GM23338 (cell line): ENCODE results near the gene KRTAP19-2. TPM values are rescaled to one million over a fixed set of nuclear protein-coding genes. Genes with fewer than 3 reads are reported as not detected.

ENCODE experiments used
- ATAC-seq: fragments of 200-7000 bp; cut with Tn5 transposase; 3 replicates; pipeline ENCODE4 v1.9.1; 2020
- DNase-seq: peaks from one replicate; pipeline ENCODE4 v3.0.0-alpha.2; 2015; ENCODE audit warnings: low spot score
- H2AFZ ChIP-seq: fragments of 200-600 bp; sonication (generic); 2 replicates; pipeline ENCODE4 v1.8.0; 2016; ENCODE audit warnings: antibody characterized with exemption, mild to moderate bottlenecking, moderate library complexity
- H3F3A ChIP-seq: fragments of 200-600 bp; sonication (generic); replicated peaks from 2 replicates; pipeline ENCODE4 v1.8.0; 2017; ENCODE audit warnings: antibody characterized with exemption, mixed run types, low read depth
- H3K27ac ChIP-seq: fragments of 200-600 bp; sonication (generic); 2 replicates; pipeline ENCODE4 v1.6.1; 2016; ENCODE audit warnings: low read depth
- H3K27me3 ChIP-seq: fragments of 200-600 bp; sonication (generic); 2 replicates; pipeline ENCODE4 v1.8.0; 2016; ENCODE audit warnings: mild to moderate bottlenecking, mixed run types, moderate library complexity; ENCODE audit not compliant: insufficient read depth
- H3K36me3 ChIP-seq: fragments of 200-600 bp; sonication (generic); 2 replicates; pipeline ENCODE4 v1.8.0; 2016; ENCODE audit warnings: mild to moderate bottlenecking; ENCODE audit not compliant: insufficient read depth
- H3K4me1 ChIP-seq: fragments of 200-600 bp; sonication (generic); 2 replicates; pipeline ENCODE4 v1.8.0; 2016; ENCODE audit warnings: mild to moderate bottlenecking, moderate library complexity; ENCODE audit not compliant: insufficient read depth
- H3K4me2 ChIP-seq: fragments of 200-600 bp; sonication (generic); 2 replicates; pipeline ENCODE4 v1.7.1; 2017; ENCODE audit warnings: mixed run types
- H3K4me3 ChIP-seq: fragments of 200-600 bp; sonication (generic); 2 replicates; pipeline ENCODE4 v1.6.1; 2016; ENCODE audit warnings: mixed run types
- H3K79me2 ChIP-seq: fragments of 200-600 bp; sonication (generic); replicated peaks from 2 replicates; pipeline ENCODE4 v1.8.0; 2017; ENCODE audit warnings: mild to moderate bottlenecking; ENCODE audit not compliant: insufficient read depth
- H3K9me2 ChIP-seq: fragments of 200-600 bp; sonication (generic); 2 replicates; pipeline ENCODE4 v1.8.0; 2017; ENCODE audit not compliant: insufficient read depth
- H4K20me1 ChIP-seq: fragments of 200-600 bp; sonication (generic); replicated peaks from 2 replicates; pipeline ENCODE4 v1.8.0; 2017; ENCODE audit warnings: mild to moderate bottlenecking; ENCODE audit not compliant: insufficient read depth
- H3K27ac Mint-ChIP-seq: 2 replicates; pipeline ENCODE4 v1.8.0; 2020; ENCODE audit warnings: inconsistent platforms, mild to moderate bottlenecking, moderate library complexity, mixed read lengths
- H3K27me3 Mint-ChIP-seq: 3 replicates; pipeline ENCODE4 v1.8.0; 2022; ENCODE audit warnings: low read depth, mild to moderate bottlenecking, moderate library complexity, mixed read lengths, inconsistent platforms; ENCODE audit not compliant: insufficient read depth, poor library complexity
- H3K36me3 Mint-ChIP-seq: 3 replicates; pipeline ENCODE4 v1.8.0; 2021; ENCODE audit warnings: low read depth, mild to moderate bottlenecking, inconsistent platforms, moderate library complexity, mixed read lengths
- H3K4me1 Mint-ChIP-seq: 3 replicates; pipeline ENCODE4 v1.8.0; 2020; ENCODE audit warnings: mild to moderate bottlenecking, inconsistent platforms, mixed read lengths
- H3K4me3 Mint-ChIP-seq: 3 replicates; pipeline ENCODE4 v1.8.0; 2021; ENCODE audit warnings: moderate library complexity, mild to moderate bottlenecking, inconsistent platforms, mixed read lengths
- H3K9me3 Mint-ChIP-seq: 3 replicates; pipeline ENCODE4 v1.8.0; 2020; ENCODE audit warnings: moderate library complexity, mild to moderate bottlenecking, inconsistent platforms, mixed read lengths
- EZH2 ChIP-seq: fragments of 200-600 bp; sonication (generic); IDR thresholded peaks from one replicate; pipeline ENCODE4 v1.8.0; 2017; ENCODE audit warnings: antibody characterized with exemption, mild to moderate bottlenecking, low read depth; ENCODE audit not compliant: unreplicated experiment
- EZH2phosphoT487 ChIP-seq: fragments of 200-600 bp; sonication (generic); IDR thresholded peaks from one replicate; pipeline ENCODE4 v1.8.1; 2018; ENCODE audit warnings: antibody characterized with exemption; ENCODE audit not compliant: unreplicated experiment
- JUNB ChIP-seq: IDR thresholded peaks from one replicate; pipeline ENCODE4 v1.6.1; 2016; ENCODE audit warnings: antibody characterized with exemption; ENCODE audit not compliant: unreplicated experiment
- NANOG ChIP-seq: IDR thresholded peaks from 2 replicates; pipeline ENCODE4 v1.6.1; 2016; ENCODE audit warnings: antibody characterized with exemption, borderline replicate concordance
- POLR2AphosphoS5 ChIP-seq: IDR thresholded peaks from 2 replicates; pipeline ENCODE4 v1.6.1; 2016; ENCODE audit warnings: antibody characterized with exemption, low read depth
- STAT1 ChIP-seq: IDR thresholded peaks from one replicate; pipeline ENCODE4 v1.6.1; 2016; ENCODE audit warnings: antibody characterized with exemption; ENCODE audit not compliant: unreplicated experiment
- ZNF114 ChIP-seq: fragments of 250-450 bp; sonication (Bioruptor Pico); IDR thresholded peaks from 2 replicates; pipeline ENCODE4 v1.5.0; 2020; ENCODE audit warnings: mild to moderate bottlenecking, moderate library complexity
- ZNF331 ChIP-seq: fragments of 250-450 bp; sonication (Bioruptor Pico); IDR thresholded peaks from 2 replicates; pipeline ENCODE4 v1.5.0; 2020; ENCODE audit warnings: low read depth, mild to moderate bottlenecking, moderate library complexity
- polyA plus RNA-seq: library from polyadenylated mRNA; unstranded; fragments of >200 nt; fragmentation: Nextera tagmentation; extraction: Ambion mirVana; gene quantifications from 2 replicates; pipeline ENCODE4 v1.2.1, GENCODE V29; 2016
- total RNA-seq: library from RNA; depleted of rRNA; stranded (reverse); fragments of >200 nt; shearing (Covaris generic); gene quantifications from 2 replicates; pipeline ENCODE4 v1.2.3, GENCODE V29; 2014
- TF ChIP-seq, protein P1 (sequence below), 2 experiments: fragments of 200-600 bp in 1 of 2; sonication (generic) in 1 of 2; conservative IDR thresholded peaks; 2 replicates each; pipeline versions ENCODE4 v1.5.1 to v1.6.1; 2016 to 2017; ENCODE audit warnings: antibody characterized with exemption in 2 of 2, low read depth in 2 of 2, mild to moderate bottlenecking in 2 of 2, moderate library complexity in 1 of 2
- TF ChIP-seq, protein P2 (sequence below): IDR thresholded peaks from one replicate; pipeline ENCODE4 v1.6.1; 2018; ENCODE audit warnings: antibody characterized with exemption; ENCODE audit not compliant: unreplicated experiment
- TF ChIP-seq, protein P3 (sequence below): IDR thresholded peaks from 2 replicates; pipeline ENCODE4 v1.6.1; 2016; ENCODE audit warnings: antibody characterized with exemption

KRTAP19-2 gene
- total and polyA plus RNA-seq, 2 experiments from 2014 or later = not detected

DNA sequence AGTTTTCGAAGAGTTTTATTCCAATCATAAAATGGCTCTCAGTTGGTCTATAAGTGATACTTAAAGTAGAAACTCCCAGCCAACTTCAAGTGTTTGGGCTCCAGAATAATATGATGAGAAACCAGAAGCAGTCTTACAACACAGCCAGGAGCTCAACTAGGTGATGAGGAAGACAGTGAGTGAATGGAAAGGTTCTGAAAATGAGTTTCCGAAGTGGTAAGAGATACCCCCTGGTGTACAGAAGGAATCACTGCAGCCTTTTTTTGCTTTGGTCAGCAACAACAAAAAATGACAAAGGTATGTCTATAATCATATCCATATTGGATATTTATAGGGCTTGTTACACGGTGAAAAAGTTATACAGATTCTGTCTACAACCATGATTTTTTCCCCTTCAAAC is 23.5 kb downstream of the KRTAP19-2 start:
- Histone ChIP-seq H3K79me2 (no peaks in the 10 kb centered on the region), H3K36me3 (no peaks in the 10 kb centered on the region), H3K4me3 (no peak overlapping the region), H3K27ac (no peak overlapping the region), H3K9me2 (no peaks in the 10 kb centered on the region), H2AFZ (no peak overlapping the region), H3K4me2 (no peak overlapping the region), H3F3A (no peaks in the 10 kb centered on the region), H4K20me1 (no peaks in the 10 kb centered on the region), H3K4me1 (no peaks in the 10 kb centered on the region; the same call in 1 of the 2 replicates), H3K27me3 (no peaks in the 10 kb centered on the region)
- TF ChIP-seq EZH2phosphoT487 = no peak
- TF ChIP-seq, protein P1, sequence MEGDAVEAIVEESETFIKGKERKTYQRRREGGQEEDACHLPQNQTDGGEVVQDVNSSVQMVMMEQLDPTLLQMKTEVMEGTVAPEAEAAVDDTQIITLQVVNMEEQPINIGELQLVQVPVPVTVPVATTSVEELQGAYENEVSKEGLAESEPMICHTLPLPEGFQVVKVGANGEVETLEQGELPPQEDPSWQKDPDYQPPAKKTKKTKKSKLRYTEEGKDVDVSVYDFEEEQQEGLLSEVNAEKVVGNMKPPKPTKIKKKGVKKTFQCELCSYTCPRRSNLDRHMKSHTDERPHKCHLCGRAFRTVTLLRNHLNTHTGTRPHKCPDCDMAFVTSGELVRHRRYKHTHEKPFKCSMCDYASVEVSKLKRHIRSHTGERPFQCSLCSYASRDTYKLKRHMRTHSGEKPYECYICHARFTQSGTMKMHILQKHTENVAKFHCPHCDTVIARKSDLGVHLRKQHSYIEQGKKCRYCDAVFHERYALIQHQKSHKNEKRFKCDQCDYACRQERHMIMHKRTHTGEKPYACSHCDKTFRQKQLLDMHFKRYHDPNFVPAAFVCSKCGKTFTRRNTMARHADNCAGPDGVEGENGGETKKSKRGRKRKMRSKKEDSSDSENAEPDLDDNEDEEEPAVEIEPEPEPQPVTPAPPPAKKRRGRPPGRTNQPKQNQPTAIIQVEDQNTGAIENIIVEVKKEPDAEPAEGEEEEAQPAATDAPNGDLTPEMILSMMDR (conservative IDR thresholded peaks at IDR 0.05; ENCODE audit: low read depth in 2 of 2) = peak; percentile 61 to 62
- TF ChIP-seq POLR2AphosphoS5 = no peak
- TF ChIP-seq JUNB = no peak
- no peak overlapping the region for H3K27ac Mint-ChIP-seq
- no peaks in the 10 kb centered on the region for H3K9me3 Mint-ChIP-seq
- no peak overlapping the region for H3K4me3 Mint-ChIP-seq
- no peaks in the 10 kb centered on the region for H3K36me3 Mint-ChIP-seq
- no peaks in the 10 kb centered on the region for H3K27me3 Mint-ChIP-seq
- DNase-seq (peak; percentile 67), ATAC-seq (peak; percentile 69)
- H3K4me1 Mint-ChIP-seq = no peaks in the 10 kb centered on the region

DNA sequence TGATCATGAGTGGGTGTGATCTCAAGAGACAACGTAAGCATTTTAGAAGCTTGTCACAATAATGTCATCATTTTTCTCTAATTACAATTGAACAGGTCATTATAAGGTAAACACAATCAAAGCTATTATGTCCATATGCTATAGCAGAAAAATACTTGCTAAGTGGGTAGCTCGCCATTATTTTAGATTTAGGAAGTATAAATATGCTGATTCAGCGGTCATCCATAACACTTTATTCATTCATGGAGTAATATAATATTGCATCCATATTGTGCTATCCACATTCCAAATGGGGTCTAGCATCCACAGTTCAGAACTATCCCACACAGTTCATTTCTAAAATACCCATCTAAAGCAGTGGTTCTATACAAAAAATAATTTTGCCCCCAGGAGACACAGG is 38.7 kb downstream of the KRTAP19-2 start:
- Histone ChIP-seq H3F3A (no peaks in the 10 kb centered on the region), H3K4me1 (peaks cover 12% of the 10 kb centered on the region), H2AFZ (no peak overlapping the region), H3K4me2 (no peak overlapping the region), H3K27me3 (no peaks in the 10 kb centered on the region), H3K27ac (no peak overlapping the region), H3K79me2 (no peaks in the 10 kb centered on the region), H3K36me3 (no peaks in the 10 kb centered on the region), H3K9me2 (0 out of 2 replicates have a peak, but pooled peaks cover 3% of the 10 kb centered on the region), H4K20me1 (no peaks in the 10 kb centered on the region; the same call in 1 of the 2 replicates), H3K4me3 (no peak overlapping the region)
- Mint-ChIP-seq H3K4me1 (peaks cover 14% of the 10 kb centered on the region), H3K4me3 (no peak overlapping the region), H3K27me3 (no peaks in the 10 kb centered on the region), H3K36me3 (no peaks in the 10 kb centered on the region), H3K27ac (no peak overlapping the region), H3K9me3 (no peaks in the 10 kb centered on the region)
- TF ChIP-seq POLR2AphosphoS5 (no peak), STAT1 (no peak), NANOG (no peak), ZNF331 (no peak)
- ATAC-seq (no peak), DNase-seq (no peak)

DNA sequence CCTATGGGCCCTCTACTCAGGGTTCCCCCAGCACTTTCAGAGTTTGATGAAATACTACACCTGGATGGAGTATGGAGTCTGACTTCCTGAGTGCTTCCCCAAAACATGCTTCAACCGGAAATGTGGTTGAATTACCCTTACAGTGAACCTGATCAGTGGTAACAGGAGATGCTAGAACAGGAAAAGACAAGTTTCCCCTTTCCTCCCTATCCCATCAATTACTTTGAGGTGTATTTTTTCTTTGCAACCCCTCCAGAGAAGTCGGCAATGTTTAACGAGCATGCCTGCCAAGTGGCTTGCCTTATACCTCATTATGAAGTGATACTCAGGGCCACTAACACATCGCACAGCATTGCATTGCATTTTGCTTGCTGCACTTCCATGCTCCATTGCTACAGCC is 40.2 kb downstream of the KRTAP19-2 start:
- H3K9me3 Mint-ChIP-seq = no peaks in the 10 kb centered on the region
- H3K4me3 ChIP-seq = no peak overlapping the region
- no peak for ATAC-seq
- TF ChIP-seq, protein P2, sequence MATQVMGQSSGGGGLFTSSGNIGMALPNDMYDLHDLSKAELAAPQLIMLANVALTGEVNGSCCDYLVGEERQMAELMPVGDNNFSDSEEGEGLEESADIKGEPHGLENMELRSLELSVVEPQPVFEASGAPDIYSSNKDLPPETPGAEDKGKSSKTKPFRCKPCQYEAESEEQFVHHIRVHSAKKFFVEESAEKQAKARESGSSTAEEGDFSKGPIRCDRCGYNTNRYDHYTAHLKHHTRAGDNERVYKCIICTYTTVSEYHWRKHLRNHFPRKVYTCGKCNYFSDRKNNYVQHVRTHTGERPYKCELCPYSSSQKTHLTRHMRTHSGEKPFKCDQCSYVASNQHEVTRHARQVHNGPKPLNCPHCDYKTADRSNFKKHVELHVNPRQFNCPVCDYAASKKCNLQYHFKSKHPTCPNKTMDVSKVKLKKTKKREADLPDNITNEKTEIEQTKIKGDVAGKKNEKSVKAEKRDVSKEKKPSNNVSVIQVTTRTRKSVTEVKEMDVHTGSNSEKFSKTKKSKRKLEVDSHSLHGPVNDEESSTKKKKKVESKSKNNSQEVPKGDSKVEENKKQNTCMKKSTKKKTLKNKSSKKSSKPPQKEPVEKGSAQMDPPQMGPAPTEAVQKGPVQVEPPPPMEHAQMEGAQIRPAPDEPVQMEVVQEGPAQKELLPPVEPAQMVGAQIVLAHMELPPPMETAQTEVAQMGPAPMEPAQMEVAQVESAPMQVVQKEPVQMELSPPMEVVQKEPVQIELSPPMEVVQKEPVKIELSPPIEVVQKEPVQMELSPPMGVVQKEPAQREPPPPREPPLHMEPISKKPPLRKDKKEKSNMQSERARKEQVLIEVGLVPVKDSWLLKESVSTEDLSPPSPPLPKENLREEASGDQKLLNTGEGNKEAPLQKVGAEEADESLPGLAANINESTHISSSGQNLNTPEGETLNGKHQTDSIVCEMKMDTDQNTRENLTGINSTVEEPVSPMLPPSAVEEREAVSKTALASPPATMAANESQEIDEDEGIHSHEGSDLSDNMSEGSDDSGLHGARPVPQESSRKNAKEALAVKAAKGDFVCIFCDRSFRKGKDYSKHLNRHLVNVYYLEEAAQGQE = no peak
- no peak for TF ChIP-seq STAT1
- no peak for TF ChIP-seq EZH2phosphoT487
- no peak for TF ChIP-seq EZH2
- TF ChIP-seq, protein P1 (conservative IDR thresholded peaks at IDR 0.05; ENCODE audit: low read depth in 2 of 2) = no peak
- TF ChIP-seq ZNF114 (CRISPR knock-in tag) = no peak
- no peak for TF ChIP-seq NANOG
- TF ChIP-seq ZNF331 = no peak
- TF ChIP-seq, protein P3, sequence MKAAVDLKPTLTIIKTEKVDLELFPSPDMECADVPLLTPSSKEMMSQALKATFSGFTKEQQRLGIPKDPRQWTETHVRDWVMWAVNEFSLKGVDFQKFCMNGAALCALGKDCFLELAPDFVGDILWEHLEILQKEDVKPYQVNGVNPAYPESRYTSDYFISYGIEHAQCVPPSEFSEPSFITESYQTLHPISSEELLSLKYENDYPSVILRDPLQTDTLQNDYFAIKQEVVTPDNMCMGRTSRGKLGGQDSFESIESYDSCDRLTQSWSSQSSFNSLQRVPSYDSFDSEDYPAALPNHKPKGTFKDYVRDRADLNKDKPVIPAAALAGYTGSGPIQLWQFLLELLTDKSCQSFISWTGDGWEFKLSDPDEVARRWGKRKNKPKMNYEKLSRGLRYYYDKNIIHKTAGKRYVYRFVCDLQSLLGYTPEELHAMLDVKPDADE = no peak

More for the DNA sequence above, 40.2 kb downstream of the KRTAP19-2 start:
- H2AFZ ChIP-seq = peak overlapping the region; percentile 90; the same call in 1 of the 2 replicates
- H3K36me3 ChIP-seq = no peaks in the 10 kb centered on the region
- Mint-ChIP-seq H3K4me1 (peaks cover 22% of the 10 kb centered on the region), H3K27ac (no peak overlapping the region), H3K27me3 (no peaks in the 10 kb centered on the region), H3K36me3 (no peaks in the 10 kb centered on the region), H3K4me3 (no peak overlapping the region)
- no peak for DNase-seq
- peaks cover 22% of the 10 kb centered on the region for H3K4me1 ChIP-seq
- H3K9me2 ChIP-seq = 0 out of 2 replicates have a peak, but pooled peaks cover 3% of the 10 kb centered on the region
- no peaks in the 10 kb centered on the region for H3F3A ChIP-seq
- no peaks in the 10 kb centered on the region; the same call in 1 of the 2 replicates for H4K20me1 ChIP-seq
- H3K27me3 ChIP-seq = no peaks in the 10 kb centered on the region
- H3K79me2 ChIP-seq = no peaks in the 10 kb centered on the region
- no peak overlapping the region for H3K4me2 ChIP-seq
- H3K27ac ChIP-seq = no peak overlapping the region
